HepG2 (cell line): ENCODE results near the gene OPA3. TPM values are rescaled to one million over a fixed set of nuclear protein-coding genes. Genes with fewer than 3 reads are reported as not detected.
A peak's percentile ranks its signal among the peaks of the same experiment; 100 is the strongest.

Experiments
- BHLHE40 ChIP-seq: IDR thresholded peaks from 2 replicates; pipeline ENCODE4 v1.6.1; 2011; ENCODE audit warnings: low read length, improper control_type of control experiment
- CHCHD3 ChIP-seq: sonication (generic); formaldehyde crosslinking; IDR thresholded peaks from 2 replicates; pipeline ENCODE4 v1.8.0; 2022; ENCODE audit warnings: mild to moderate bottlenecking, missing genetic modification reagents, moderate library complexity
- HDAC2 ChIP-seq: sonication (generic); formaldehyde crosslinking; IDR thresholded peaks from 2 replicates; pipeline ENCODE4 v1.4.0; 2020; ENCODE audit warnings: missing genetic modification reagents
- KMT2B ChIP-seq: IDR thresholded peaks from 2 replicates; pipeline ENCODE4 v1.6.1; 2016; ENCODE audit warnings: missing genetic modification reagents, missing compliant biosample characterization
- LRRFIP1 ChIP-seq: sonication (generic); formaldehyde crosslinking; conservative IDR thresholded peaks from 2 replicates; pipeline ENCODE4 v1.4.0; 2020; ENCODE audit warnings: missing genetic modification reagents
- MLXIP ChIP-seq: sonication (generic); formaldehyde crosslinking; IDR thresholded peaks from 2 replicates; pipeline ENCODE4 v1.9.0; 2021; ENCODE audit warnings: missing genetic modification reagents, borderline replicate concordance
- NFIB ChIP-seq: sonication (generic); formaldehyde crosslinking; IDR thresholded peaks from 2 replicates; pipeline ENCODE4 v1.9.0; 2021; ENCODE audit warnings: missing genetic modification reagents, mild to moderate bottlenecking, borderline replicate concordance
- PAF1 ChIP-seq: IDR thresholded peaks from 2 replicates; pipeline ENCODE4 v1.6.1; 2016; ENCODE audit warnings: missing genetic modification reagents, missing compliant biosample characterization
- SMC3 ChIP-seq: IDR thresholded peaks from 2 replicates; pipeline ENCODE4 v1.6.1; 2011; ENCODE audit warnings: low read length, improper control_type of control experiment
- SOX5 ChIP-seq: IDR thresholded peaks from 2 replicates; pipeline ENCODE4 v1.6.1; 2016; ENCODE audit warnings: borderline replicate concordance
- ZFAT ChIP-seq: sonication (generic); formaldehyde crosslinking; conservative IDR thresholded peaks from 2 replicates; pipeline ENCODE4 v1.8.1; 2023; ENCODE audit warnings: missing genetic modification reagents, inconsistent platforms
- ZNF142 ChIP-seq: sonication (generic); formaldehyde crosslinking; IDR thresholded peaks from 2 replicates; pipeline ENCODE4 v1.4.0; 2020; ENCODE audit warnings: missing genetic modification reagents
- ZNF503 ChIP-seq: sonication (generic); formaldehyde crosslinking; IDR thresholded peaks from 2 replicates; pipeline ENCODE4 v1.4.0; 2020; ENCODE audit warnings: missing genetic modification reagents
- ZNF549 ChIP-seq: sonication (generic); formaldehyde crosslinking; IDR thresholded peaks from 2 replicates; pipeline ENCODE4 v1.5.0; 2020; ENCODE audit warnings: missing genetic modification reagents
- ZNF615 ChIP-seq: sonication (generic); formaldehyde crosslinking; IDR thresholded peaks from 2 replicates; pipeline ENCODE4 v1.5.0; 2020; ENCODE audit warnings: mild to moderate bottlenecking, missing genetic modification reagents, borderline replicate concordance
- ZNF713 ChIP-seq: sonication (generic); formaldehyde crosslinking; IDR thresholded peaks from 2 replicates; pipeline ENCODE4 v1.4.0; 2020; ENCODE audit warnings: mild to moderate bottlenecking, missing genetic modification reagents
- polyA plus RNA-seq, 8 experiments: library from polyadenylated mRNA; depleted of rRNA in 3 of 8; stranded (reverse) in 7 of 8; unstranded in 1 of 8; fragments of >200 nt; fragmentation: Illumina TruSeq in 4 of 8; extraction: Trizol in 4 of 8; gene quantifications; 2 replicates each; pipeline versions ENCODE4 v1.2.1 to v1.2.3, GENCODE V29; 2011 to 2016; ENCODE audit warnings: low read depth in 4 of 8, missing spikeins in 1 of 8, mixed read lengths in 1 of 8; ENCODE audit not compliant: insufficient read depth in 1 of 8
- total RNA-seq, 5 experiments: library from RNA; depleted of rRNA; stranded (reverse); fragments of >200 nt; fragmentation: Illumina TruSeq; extraction: Trizol; gene quantifications; 2 replicates each; pipeline ENCODE4 v1.2.3, GENCODE V29; 2016; ENCODE audit warnings: low read depth in 1 of 5

Gene OPA3
- total and polyA plus RNA-seq, 2 of the 13 experiments (the other 11 are each of a cell fraction or from before 2014, with no cell fraction given) = 8.3 to 17.7 TPM

- TF ChIP-seq SOX5 = peak; percentile 72
- peak; percentile 38; the same call in 1 of the 2 replicates for TF ChIP-seq SMC3
- TF ChIP-seq ZFAT (CRISPR knock-in tag) = no peak
- TF ChIP-seq KMT2B (CRISPR knock-in tag) = peak; percentile 80
- TF ChIP-seq ZNF142 (CRISPR knock-in tag) = 0 out of 2 replicates have a peak, but pooled peaks have one; percentile 26
- TF ChIP-seq ZNF713 (CRISPR knock-in tag) = no peak
- TF ChIP-seq BHLHE40 = peak; percentile 85
- no peak for TF ChIP-seq PAF1 (CRISPR knock-in tag)
- no peak for TF ChIP-seq MLXIP
- no peak for TF ChIP-seq NFIB (CRISPR knock-in tag)
- TF ChIP-seq ZNF503 (CRISPR knock-in tag) = no peak
- no peak for TF ChIP-seq ZNF549 (CRISPR knock-in tag)
- peak; percentile 79 for TF ChIP-seq HDAC2 (CRISPR knock-in tag)
- no peak for TF ChIP-seq CHCHD3 (CRISPR knock-in tag)
- TF ChIP-seq LRRFIP1 (CRISPR knock-in tag) = no peak
- no peak for TF ChIP-seq ZNF615 (CRISPR knock-in tag)
Observed at GRCh38 chr19:45591004-45591637, 6.5 kb upstream of the OPA3 start (continued).
